Measurements from ENCODE around the gene MADCAM1.

MADCAM1 gene

DNA sequence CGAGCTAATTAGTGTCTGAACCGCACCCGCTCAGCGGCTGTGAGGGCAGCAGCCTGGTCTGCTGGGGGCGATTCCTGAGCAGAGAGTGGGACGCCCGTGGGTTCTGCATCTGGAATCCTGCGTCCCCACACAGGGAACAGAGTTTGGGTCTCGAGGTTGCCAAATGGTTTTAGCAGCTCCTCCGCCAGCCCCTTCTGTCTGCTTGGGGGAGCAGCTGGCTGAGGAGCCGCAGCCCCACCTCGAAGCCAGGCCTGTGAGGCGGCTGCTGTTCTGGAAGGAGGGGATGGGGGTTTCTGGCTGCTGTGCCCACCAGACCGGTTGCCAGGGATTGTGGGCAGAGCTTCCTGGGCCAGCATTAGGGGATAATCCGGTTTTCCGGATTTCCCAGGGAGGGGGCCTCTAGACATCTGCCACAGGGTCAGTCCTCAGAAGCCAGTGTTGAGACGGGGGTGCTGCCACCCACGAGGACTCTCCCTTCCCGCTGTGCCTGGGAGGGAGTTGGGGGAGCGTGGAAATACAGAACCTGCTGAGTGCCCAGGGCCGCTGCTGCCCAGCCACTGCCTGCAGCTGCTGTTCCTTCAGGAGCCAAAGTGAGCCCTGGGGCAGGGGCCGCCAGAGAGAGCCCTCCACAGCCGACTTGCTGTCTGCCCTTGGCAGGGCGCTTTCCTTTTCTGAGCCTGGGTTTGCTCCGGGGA lies 37.2 kb downstream of the MADCAM1 start:
- no peak for DNase-seq

DNA sequence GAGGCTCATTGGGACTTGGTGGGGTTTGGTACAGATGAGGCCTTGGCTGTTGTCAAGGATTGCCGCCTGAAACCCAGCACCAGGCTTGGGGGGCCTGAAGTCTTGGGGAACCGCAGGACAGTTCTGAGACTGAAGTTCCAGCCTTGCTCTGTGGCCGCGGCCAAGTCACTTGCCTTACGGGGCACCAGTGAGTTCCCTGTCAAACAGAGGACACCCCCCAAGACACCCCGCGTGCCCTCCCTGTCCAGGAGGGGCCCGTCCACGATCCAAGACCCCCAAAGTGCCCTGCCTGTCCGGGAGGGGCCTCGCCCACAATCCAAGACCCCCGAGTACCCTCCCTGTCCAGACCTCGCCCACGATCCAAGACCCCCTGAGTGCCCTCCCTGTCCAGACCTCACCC lies 37.8 kb downstream of the MADCAM1 start:
- no peak for DNase-seq

DNA sequence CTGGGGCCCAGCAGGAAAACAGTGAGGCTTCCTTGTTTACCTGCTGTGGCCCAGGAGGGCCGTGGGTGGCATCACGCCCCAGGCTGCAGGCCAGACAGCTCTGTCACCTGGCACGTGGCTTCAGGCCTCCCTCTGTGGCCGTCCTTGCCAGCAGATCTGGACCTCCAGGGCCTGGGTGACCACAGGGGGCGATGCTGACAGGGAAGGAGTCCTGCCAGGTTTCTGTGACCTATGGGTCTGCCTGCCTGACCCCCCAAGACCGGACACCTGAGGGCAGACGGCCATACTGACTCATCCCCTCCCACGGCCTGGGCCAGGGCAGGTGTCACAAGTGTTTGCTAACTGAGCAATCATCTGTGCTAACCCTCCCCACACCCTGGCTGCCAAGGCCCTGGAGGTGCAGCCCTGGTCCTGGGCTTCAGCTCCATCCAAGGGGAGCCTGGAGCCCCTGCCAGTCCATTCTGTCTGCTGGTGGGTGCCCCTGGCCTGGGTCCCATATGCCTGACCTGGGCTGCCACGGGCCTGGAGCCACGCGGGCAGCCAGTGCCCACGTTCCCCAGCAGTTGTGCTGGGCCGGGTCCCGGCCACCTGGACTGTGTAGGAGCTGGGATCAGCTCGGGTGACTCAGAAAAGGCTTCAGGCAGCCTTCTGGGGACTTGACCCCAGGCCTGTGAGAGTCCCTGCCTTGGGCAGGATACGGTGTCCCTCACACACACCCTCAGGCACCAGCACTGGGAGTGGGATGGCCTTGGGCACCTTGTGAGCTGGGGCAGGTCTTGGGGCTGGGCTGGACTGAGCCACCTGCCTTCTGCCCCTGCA lies 38.9 kb downstream of the MADCAM1 start:
- no peak for DNase-seq

DNA sequence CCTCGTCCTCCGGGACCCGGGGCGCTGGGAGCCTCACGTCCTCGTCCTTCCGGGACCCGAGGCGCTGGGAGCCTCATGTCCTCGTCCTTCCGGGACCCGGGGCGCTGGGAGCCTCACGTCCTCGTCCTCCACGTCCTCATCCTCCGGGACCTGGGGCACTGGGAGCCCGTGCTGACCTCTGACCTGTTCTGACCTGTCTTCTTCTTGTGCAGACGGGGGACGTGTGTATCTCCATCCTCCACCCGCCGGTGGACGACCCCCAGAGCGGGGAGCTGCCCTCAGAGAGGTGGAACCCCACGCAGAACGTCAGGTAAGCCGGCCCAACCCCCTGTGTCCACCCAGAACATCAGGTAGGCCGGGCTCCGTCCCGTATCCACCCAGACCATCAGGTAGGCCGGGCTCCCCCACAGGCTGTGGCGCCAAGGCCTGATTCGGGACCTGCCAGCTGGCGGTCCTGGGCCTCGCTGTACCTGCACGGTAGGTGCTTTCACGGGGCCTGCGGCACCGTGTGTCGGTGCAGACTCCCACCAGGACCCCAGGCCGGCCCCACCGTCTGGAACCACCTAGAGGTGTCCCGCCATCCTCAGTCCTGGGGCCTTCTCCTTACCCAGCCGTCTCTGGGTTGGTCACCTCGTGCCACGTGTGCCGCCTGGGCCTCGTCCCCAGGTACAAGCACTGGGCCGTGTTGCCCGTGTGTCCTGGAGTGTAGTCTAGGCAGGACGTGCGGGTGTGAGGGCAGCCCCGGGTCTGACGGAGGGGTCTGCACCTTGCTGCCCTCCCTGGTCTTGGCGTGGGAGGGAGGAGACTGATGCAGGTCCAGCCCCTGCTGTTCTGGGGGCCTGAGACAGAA lies 40.0 kb downstream of the MADCAM1 start:
- no peak for DNase-seq

DNA sequence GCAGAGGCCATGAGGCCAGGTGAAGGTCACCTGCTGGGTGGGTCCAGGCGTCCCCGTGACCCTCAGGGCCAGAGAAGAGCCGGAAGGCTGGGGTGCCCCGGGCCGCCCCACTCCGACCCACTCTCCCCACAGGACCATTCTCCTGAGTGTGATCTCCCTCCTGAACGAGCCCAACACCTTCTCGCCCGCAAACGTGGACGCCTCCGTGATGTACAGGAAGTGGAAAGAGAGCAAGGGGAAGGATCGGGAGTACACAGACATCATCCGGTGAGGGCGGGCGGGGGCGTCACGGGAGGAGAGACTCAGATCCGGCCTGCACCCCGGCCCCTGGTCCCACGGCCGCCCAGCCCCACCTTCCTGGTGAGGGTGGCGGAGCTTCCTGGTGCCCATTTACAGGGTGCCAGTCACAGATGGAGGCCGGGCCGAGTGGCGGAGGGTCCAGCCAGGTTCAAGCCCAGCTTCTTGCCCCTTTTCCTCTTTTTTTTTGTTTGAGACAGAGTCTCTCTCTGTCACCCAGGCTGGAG lies 40.7 kb downstream of the MADCAM1 start:
- DNase-seq = no peak

DNA sequence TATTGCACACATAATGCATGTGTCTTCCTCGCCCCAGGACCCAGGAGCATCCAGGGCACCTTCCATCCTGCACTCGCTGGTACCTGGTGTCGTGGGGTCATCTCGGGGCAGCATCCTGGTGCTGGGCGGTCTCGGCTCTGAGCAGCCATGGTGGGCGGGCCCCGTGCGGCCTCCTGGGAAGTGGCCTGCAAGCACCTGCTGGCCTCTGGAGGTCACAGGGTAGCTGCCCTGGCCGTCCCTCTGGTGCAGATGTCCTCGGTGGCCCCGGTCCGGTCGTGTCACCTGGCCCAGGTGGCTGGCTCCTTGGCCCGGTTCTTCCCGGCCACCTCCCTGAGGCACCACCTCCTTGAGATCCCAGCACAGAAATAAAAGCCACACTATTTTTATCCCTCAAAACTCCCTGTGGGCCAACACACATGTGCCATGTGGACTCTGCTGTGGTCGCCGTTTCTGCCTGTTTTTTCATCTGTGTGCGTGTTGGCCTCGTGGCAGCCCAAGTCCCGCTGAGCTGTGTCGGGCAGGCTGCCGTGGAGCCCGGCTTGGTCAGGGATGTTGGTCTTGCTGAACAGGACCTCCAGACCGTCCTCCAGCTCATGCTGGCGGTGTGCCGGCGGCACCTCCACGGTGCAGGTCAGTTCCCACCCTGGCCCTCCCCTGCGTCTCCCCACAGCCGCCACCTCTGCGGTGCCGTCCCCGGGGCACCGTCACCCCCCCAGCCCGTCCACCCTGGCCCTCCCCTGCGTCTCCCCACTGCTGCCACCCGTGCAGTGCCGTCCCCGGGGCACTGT lies 42.5 kb downstream of the MADCAM1 start:
- no peak for DNase-seq

DNA sequence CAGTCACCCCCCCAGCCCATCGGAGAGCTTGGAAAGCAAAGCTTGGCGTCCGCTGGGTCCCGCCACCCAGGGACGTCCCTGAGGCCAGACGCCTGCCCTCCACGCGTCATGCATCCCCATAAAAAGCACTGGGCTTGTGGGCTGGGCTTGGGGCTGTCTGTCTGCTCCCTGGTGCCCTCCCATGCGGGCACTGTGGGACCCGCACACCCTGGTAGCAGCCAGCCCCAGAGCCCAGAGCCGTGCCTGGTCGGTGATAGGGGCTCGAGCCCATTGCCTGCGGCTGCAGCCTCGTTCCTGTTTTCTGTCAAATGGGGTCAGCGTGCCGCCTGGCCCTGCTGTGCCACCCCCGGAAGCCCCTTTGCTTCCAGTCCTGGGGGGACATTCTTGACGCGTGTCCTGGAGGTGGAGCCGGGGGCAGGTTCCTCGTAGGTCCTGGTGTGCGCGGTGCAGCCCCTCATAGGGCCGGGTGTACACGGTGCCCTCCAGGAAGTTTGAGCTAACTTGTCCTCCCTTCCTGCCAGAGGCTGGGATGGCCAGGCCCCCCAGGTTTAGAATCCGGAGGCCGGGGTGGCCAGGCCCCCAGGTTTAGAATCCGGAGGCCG lies 43.2 kb downstream of the MADCAM1 start:
- no peak for DNase-seq

DNA sequence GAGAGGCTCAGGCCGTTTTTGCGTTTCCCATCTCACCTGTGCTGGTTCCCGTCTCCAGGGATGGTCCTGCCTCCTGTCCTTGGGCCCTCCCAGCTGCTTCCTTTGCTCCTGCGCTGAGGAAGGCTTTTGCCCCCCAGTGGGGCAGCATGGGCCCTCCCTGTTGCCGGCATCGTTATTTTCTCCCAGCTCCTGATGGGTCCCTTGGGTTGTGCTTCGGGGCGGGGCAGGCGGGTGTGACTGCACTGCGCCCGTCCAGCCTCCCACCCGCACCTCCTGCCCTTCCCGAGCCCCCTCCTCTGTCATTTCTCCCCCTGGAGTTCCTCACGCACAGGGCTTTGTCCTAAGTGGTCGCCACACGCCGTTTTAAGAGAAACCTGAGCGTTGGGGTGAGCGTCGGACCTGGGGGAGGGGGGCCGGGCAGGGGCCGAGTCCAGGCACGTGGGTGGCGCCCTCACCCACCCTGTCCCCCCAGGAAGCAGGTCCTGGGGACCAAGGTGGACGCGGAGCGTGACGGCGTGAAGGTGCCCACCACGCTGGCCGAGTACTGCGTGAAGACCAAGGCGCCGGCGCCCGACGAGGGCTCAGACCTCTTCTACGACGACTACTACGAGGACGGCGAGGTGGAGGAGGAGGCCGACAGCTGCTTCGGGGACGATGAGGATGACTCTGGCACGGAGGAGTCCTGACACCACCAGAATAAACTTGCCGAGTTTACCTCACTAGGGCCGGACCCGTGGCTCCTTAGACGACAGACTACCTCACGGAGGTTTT lies 44.8 kb downstream of the MADCAM1 start:
- no peak for DNase-seq

DNA sequence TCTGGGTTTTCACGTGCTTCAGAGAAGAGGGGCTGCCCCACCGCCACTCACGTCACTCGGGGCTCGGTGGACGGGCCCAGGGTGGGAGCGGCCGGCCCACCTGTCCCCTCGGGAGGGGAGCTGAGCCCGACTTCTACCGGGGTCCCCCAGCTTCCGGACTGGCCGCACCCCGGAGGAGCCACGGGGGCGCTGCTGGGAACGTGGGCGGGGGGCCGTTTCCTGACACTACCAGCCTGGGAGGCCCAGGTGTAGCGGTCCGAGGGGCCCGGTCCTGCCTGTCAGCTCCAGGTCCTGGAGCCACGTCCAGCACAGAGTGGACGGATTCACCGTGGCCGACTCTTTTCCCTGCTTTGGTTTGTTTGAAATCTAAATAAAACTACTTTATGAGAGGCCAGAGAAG lies 45.4 kb downstream of the MADCAM1 start:
- no peak for DNase-seq

DNA sequence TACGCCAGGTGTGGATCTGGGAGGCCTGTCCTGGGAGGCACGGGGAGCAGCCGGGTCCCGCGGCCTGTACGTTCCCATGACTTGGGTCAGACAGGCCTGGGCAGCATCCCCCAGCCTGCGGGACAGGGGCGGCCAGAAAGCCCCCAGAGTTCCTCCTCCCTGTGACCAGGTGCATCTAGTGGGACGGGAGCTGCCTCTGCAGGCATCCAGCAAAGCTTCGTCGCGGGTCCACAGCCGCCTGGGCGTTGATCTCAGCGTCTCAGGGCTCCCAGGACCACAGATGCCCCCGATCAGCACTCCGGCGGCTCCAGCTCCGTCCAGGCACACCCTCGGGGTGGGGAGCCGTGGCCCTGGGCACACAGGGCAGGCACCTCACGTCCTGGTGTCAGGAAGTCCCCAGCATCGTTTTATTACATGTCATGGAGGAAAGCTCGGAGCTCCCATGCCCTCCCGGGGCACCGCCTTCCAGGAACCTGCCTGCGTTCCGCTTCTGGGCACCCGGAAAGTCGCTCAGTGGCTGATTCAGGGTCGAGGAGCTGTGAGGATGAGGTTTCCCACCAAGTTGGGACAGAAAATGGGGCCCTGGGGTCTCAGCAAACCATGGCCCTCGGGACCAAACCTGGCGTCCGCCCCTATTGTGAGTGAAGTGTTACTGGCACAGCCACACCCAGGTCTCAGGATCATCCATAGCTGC lies 46.0 kb downstream of the MADCAM1 start:
- no peak for DNase-seq

DNA sequence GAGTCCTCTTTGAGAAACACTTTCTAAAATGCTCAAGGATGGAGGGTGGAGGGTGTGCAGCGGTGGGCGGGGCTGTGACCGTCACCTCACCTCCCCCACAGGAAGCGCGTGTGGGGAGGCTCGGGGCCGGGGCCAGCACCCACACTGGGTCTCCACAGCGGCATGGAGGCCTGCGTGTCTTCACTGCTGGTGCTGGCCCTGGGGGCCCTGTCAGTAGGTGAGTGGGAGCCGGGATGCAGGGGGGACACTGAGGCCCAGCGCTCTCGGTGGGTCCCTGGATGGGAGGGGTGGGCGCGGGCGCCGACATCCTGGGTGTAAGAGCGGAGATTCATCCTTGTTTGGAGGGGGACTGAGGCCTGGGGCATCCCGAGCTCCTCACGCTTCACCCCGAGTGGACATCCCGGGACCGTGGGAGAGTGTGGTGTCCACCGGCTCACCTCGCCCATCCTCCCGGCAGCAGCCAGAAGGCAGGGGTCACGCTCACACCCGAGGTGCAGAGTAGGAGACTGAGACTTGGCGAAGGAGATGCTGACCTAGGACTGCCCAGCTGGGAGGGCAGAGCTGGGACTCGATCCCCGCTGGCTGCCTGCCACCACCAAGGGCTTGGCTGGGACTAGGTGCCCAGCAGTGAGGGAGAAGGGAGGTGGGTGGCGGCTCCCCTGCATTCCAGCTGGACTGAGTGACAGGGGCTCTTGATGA lies 47.8 kb downstream of the MADCAM1 start, which contains the start of gene GZMM:
TSS of gene GZMM (plus strand) at position 144 of the 699 bp plus-strand sequence. CDS start at position 163, 19 bp downstream.
- DNase-seq = peak; percentile 84 to 90

DNA sequence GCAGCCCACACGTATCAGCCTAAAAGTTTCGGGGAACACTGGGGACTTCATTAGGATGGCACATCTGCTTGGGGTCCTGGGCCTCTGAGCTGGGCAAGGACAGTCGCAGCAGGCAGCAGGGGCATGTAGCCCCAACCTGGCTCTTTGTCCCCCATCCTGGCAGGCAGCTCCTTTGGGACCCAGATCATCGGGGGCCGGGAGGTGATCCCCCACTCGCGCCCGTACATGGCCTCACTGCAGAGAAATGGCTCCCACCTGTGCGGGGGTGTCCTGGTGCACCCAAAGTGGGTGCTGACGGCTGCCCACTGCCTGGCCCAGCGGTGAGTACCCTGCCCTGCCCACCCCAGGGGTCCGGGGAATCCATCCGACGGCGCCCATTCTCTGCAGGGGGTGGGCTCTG lies 50.8 kb downstream of the MADCAM1 start:
- no peak for DNase-seq

DNA sequence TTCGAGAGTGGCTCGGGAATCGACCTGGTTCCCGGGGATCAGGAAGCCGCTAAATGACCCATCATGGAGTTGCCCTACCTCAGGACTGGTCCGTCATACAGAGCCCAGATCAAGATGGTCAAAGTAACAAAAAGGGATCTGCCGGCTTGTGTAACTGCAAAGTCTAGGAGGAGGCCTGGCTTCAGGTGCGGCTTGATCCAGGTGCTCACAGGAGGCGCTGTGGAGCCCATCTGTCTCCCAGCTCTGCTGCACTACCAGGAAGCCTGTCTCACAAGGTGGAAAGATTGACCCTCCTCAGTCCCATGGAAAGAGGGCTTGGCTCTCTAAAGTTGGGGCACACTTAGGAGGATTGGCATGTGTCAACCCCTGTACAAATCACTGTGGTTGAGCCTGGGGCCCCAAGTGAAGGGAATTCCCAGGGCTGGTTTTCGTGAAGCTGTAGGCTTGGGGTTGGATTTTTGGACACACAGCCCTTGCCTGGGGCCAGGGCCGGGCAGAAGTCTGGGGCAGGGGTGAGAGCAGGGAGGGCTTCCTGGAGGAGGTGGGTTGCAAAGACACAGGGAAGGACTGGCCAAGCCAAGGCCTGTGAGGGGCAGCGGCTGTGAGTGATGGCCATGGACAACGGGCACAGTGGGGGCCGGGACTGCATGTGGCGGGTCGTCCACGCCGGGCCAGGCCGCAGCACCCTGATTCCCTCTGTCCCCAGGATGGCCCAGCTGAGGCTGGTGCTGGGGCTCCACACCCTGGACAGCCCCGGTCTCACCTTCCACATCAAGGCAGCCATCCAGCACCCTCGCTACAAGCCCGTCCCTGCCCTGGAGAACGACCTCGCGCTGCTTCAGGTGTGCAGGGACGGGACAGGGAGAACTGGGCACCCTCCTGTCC lies 51.8 kb downstream of the MADCAM1 start:
- no peak for DNase-seq

DNA sequence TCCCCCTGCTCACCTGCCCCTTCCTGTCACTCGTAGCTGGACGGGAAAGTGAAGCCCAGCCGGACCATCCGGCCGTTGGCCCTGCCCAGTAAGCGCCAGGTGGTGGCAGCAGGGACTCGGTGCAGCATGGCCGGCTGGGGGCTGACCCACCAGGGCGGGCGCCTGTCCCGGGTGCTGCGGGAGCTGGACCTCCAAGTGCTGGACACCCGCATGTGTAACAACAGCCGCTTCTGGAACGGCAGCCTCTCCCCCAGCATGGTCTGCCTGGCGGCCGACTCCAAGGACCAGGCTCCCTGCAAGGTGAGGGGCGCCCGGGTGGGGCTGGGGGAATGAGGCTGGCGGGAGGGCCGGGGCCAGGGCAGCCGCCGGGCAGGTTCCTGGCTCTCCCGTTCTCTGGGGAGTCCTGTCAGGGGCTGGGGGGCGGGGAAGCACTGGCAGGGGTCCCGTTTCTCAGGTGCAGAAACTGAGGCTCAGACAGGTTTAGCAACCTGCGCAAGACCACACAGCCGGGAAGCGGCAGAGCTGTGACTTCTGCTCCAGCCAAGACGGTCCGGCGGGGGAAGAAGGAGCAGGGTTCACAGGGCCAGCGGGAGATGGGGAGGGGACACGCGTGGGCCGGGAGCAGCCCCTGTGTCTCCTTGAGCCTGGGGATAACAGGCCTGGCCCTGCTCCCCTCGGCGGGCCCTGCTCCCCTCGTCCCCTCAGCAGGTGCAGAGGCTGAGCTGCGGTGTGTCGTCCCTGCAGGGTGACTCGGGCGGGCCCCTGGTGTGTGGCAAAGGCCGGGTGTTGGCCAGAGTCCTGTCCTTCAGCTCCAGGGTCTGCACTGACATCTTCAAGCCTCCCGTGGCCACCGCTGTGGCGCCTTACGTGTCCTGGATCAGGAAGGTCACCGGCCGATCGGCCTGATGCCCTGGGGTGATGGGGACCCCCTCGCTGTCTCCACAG lies 52.9 kb downstream of the MADCAM1 start:
- DNase-seq = no peak

DNA sequence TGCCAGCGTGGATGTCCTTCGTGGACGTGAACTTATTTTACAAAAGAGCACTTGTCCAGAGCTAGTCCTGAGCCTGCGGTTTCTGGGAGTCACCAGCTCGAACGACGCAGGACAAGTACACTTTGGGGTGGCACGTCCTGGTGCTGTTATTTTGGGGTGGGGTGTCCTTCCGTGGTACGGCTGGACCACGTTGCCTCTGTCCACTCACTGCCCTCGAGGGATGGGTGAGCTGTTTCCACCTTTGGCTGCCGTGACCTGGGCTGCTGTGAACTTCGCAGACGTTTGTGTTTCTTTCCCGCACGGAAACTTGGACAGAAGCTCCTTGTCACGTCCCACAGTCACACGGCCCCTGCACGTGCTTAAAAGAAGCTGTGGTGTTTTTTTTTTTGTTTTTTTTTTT lies 58.5 kb downstream of the MADCAM1 start:
- DNase-seq = no peak

All from CD4-positive, alpha-beta T cell treated with Interferon alpha-2 for 1 hour (primary cell).